Activated naive CD8-positive, alpha-beta T cell treated with anti-CD3 and anti-CD28 coated beads, Interleukin-2, amount 10 ng/mL, durations not matched to agents 7 days and 5 days (primary cell): Measurements from ENCODE around the gene PCTP. TPM values are rescaled to one million over a fixed set of nuclear protein-coding genes. Genes with fewer than 3 reads are reported as not detected.
A peak's percentile ranks its signal among the peaks of the same experiment; 100 is the strongest.

ENCODE experiments used
- ATAC-seq: fragments of 150-1000 bp; cut with Tn5 transposase; one replicate; pipeline ENCODE4 v1.10.0; 2021; ENCODE audit warnings: low read depth, moderate library complexity
- POLR2A ChIA-PET: fragments of 350-600 bp; sonication (Branson Sonifier 250); formaldehyde crosslinking; loops from one replicate; lab custom pipeline; 2021; ENCODE audit warnings: antibody characterized with exemption; lab: Charles Lee
- DNase-seq: peaks from one replicate; pipeline ENCODE4 v3.0.0; 2021
- H3K27ac Mint-ChIP-seq: one replicate; pipeline ENCODE4 v1.8.0; 2022; ENCODE audit warnings: mild to moderate bottlenecking, mixed read lengths
- H3K27me3 Mint-ChIP-seq: one replicate; pipeline ENCODE4 v1.8.0; 2022; ENCODE audit warnings: mild to moderate bottlenecking, moderate library complexity, mixed read lengths
- H3K36me3 Mint-ChIP-seq: one replicate; pipeline ENCODE4 v1.8.0; 2021; ENCODE audit warnings: mild to moderate bottlenecking, mixed read lengths
- H3K4me1 Mint-ChIP-seq: one replicate; pipeline ENCODE4 v1.8.0; 2021; ENCODE audit warnings: mixed read lengths
- H3K4me3 Mint-ChIP-seq: one replicate; pipeline ENCODE4 v1.8.0; 2022; ENCODE audit warnings: mild to moderate bottlenecking, moderate library complexity, mixed read lengths
- H3K9me3 Mint-ChIP-seq: one replicate; pipeline ENCODE4 v1.8.0; 2021; ENCODE audit warnings: mixed read lengths
- total RNA-seq, 2 experiments: library from RNA; stranded (reverse); gene quantifications; one replicate each; pipeline ENCODE4 v1.2.3, GENCODE V29; 2021

PCTP gene
- 1 to 10 TPM; 7.1 to 8.0 TPM for total RNA-seq

GRCh38 chr17:55750750-55751657 lies at the start of gene PCTP:
TSS of gene PCTP (plus strand) at chr17:55751051. CDS start at chr17:55751104, 53 bp downstream.
- Mint-ChIP-seq H3K36me3 (peaks cover 5% of the 10 kb centered on the region), H3K27ac (peak within 1 kb of the TSS; percentile 74), H3K4me3 (peak within 1 kb of the TSS; percentile 85), H3K27me3 (peaks cover 21% of the 10 kb centered on the region), H3K4me1 (peaks cover 15% of the 10 kb centered on the region), H3K9me3 (no peaks in the 10 kb centered on the region)
- DNase-seq (peak; percentile 88), ATAC-seq (peak; percentile 98)
- POLR2A ChIA-PET = no interaction called here

GRCh38 chr17:55702150-55702549 lies 48.7 kb upstream of the PCTP start:
- H3K9me3 Mint-ChIP-seq = no peaks in the 10 kb centered on the region
- no peak overlapping the region for H3K4me3 Mint-ChIP-seq
- DNase-seq = no peak
- H3K27me3 Mint-ChIP-seq = peaks cover 19% of the 10 kb centered on the region
- no peak overlapping the region for H3K27ac Mint-ChIP-seq
- no peak for ATAC-seq
- H3K36me3 Mint-ChIP-seq = no peaks in the 10 kb centered on the region
- no peaks in the 10 kb centered on the region for H3K4me1 Mint-ChIP-seq
- POLR2A ChIA-PET = no interaction called here

GRCh38 chr17:55704401-55704800 lies 46.5 kb upstream of the PCTP start:
- H3K4me1 Mint-ChIP-seq = no peaks in the 10 kb centered on the region
- no peak for ATAC-seq

GRCh38 chr17:55705847-55706246 lies 45.0 kb upstream of the PCTP start:
- POLR2A ChIA-PET = no interaction called here
- ATAC-seq = no peak

More at GRCh38 chr17:55704401-55704800, 46.5 kb upstream of the PCTP start:
- DNase-seq = no peak
- Mint-ChIP-seq H3K4me3 (no peak overlapping the region), H3K36me3 (no peaks in the 10 kb centered on the region), H3K27ac (no peak overlapping the region), H3K9me3 (no peaks in the 10 kb centered on the region), H3K27me3 (peaks cover 23% of the 10 kb centered on the region)
- POLR2A ChIA-PET = no interaction called here

GRCh38 chr17:55706808-55707773 lies 43.8 kb upstream of the PCTP start:
- H3K4me1 Mint-ChIP-seq = no peaks in the 10 kb centered on the region
- H3K4me3 Mint-ChIP-seq = no peak overlapping the region
- no peaks in the 10 kb centered on the region for H3K36me3 Mint-ChIP-seq
- POLR2A ChIA-PET = no interaction called here
- no peak for ATAC-seq
- H3K27ac Mint-ChIP-seq = no peak overlapping the region
- no peaks in the 10 kb centered on the region for H3K9me3 Mint-ChIP-seq
- DNase-seq = no peak
- H3K27me3 Mint-ChIP-seq = peaks cover 16% of the 10 kb centered on the region

More at GRCh38 chr17:55705847-55706246, 45.0 kb upstream of the PCTP start:
- H3K9me3 Mint-ChIP-seq = no peaks in the 10 kb centered on the region
- no peak for DNase-seq
- no peaks in the 10 kb centered on the region for H3K4me1 Mint-ChIP-seq
- H3K36me3 Mint-ChIP-seq = no peaks in the 10 kb centered on the region
- peaks cover 23% of the 10 kb centered on the region for H3K27me3 Mint-ChIP-seq
- no peak overlapping the region for H3K4me3 Mint-ChIP-seq
- H3K27ac Mint-ChIP-seq = no peak overlapping the region

- ATAC-seq (no peak), DNase-seq (no peak)
- H3K9me3 Mint-ChIP-seq = no peaks in the 10 kb centered on the region
- POLR2A ChIA-PET = no interaction called here
- no peaks in the 10 kb centered on the region for H3K36me3 Mint-ChIP-seq
- H3K27me3 Mint-ChIP-seq = peaks cover 16% of the 10 kb centered on the region
- H3K4me1 Mint-ChIP-seq = no peaks in the 10 kb centered on the region
- no peak overlapping the region for H3K27ac Mint-ChIP-seq
- no peak overlapping the region for H3K4me3 Mint-ChIP-seq
These were observed 42.5 kb upstream of the PCTP start for GRCh38 chr17:55708175-55708974.

GRCh38 chr17:55709440-55709839 lies 41.4 kb upstream of the PCTP start:
- no peak overlapping the region for H3K27ac Mint-ChIP-seq
- no peaks in the 10 kb centered on the region for H3K4me1 Mint-ChIP-seq
- H3K4me3 Mint-ChIP-seq = no peak overlapping the region
- peaks cover 14% of the 10 kb centered on the region for H3K27me3 Mint-ChIP-seq
- no peaks in the 10 kb centered on the region for H3K9me3 Mint-ChIP-seq
- DNase-seq (no peak), ATAC-seq (no peak)
- POLR2A ChIA-PET = no interaction called here
- no peaks in the 10 kb centered on the region for H3K36me3 Mint-ChIP-seq

GRCh38 chr17:55709984-55710383 lies 40.9 kb upstream of the PCTP start:
- H3K4me1 Mint-ChIP-seq = no peaks in the 10 kb centered on the region
- no peaks in the 10 kb centered on the region for H3K36me3 Mint-ChIP-seq
- DNase-seq (no peak), ATAC-seq (no peak)
- no peak overlapping the region for H3K27ac Mint-ChIP-seq
- H3K9me3 Mint-ChIP-seq = no peaks in the 10 kb centered on the region
- peaks cover 12% of the 10 kb centered on the region for H3K27me3 Mint-ChIP-seq
- no peak overlapping the region for H3K4me3 Mint-ChIP-seq
- POLR2A ChIA-PET = no interaction called here

GRCh38 chr17:55710410-55710809 lies 40.4 kb upstream of the PCTP start:
- H3K27me3 Mint-ChIP-seq = peaks cover 12% of the 10 kb centered on the region

GRCh38 chr17:55710829-55711496 lies 39.9 kb upstream of the PCTP start:
- no peak overlapping the region for H3K4me3 Mint-ChIP-seq
- H3K36me3 Mint-ChIP-seq = no peaks in the 10 kb centered on the region
- DNase-seq = no peak
- H3K4me1 Mint-ChIP-seq = no peaks in the 10 kb centered on the region
- no peaks in the 10 kb centered on the region for H3K9me3 Mint-ChIP-seq
- H3K27me3 Mint-ChIP-seq = peaks cover 9% of the 10 kb centered on the region
- no peak for ATAC-seq
- POLR2A ChIA-PET = no interaction called here
- no peak overlapping the region for H3K27ac Mint-ChIP-seq

More at GRCh38 chr17:55710410-55710809, 40.4 kb upstream of the PCTP start:
- Mint-ChIP-seq H3K9me3 (no peaks in the 10 kb centered on the region), H3K27ac (no peak overlapping the region), H3K36me3 (no peaks in the 10 kb centered on the region), H3K4me3 (no peak overlapping the region), H3K4me1 (no peaks in the 10 kb centered on the region)
- POLR2A ChIA-PET = no interaction called here
- DNase-seq = no peak
- ATAC-seq = no peak

- no peak for ATAC-seq
- no peak for DNase-seq
- Mint-ChIP-seq H3K4me3 (no peak overlapping the region), H3K36me3 (no peaks in the 10 kb centered on the region), H3K9me3 (no peaks in the 10 kb centered on the region), H3K4me1 (no peaks in the 10 kb centered on the region), H3K27me3 (peaks cover 16% of the 10 kb centered on the region), H3K27ac (no peak overlapping the region)
- POLR2A ChIA-PET = no interaction called here
These were observed 33.4 kb upstream of the PCTP start for GRCh38 chr17:55717432-55717831.

- no peak overlapping the region for H3K4me3 Mint-ChIP-seq
- H3K27ac Mint-ChIP-seq = no peak overlapping the region
- no peaks in the 10 kb centered on the region for H3K36me3 Mint-ChIP-seq
- ATAC-seq (no peak), DNase-seq (peak; percentile 49)
- no peaks in the 10 kb centered on the region for H3K9me3 Mint-ChIP-seq
- no peaks in the 10 kb centered on the region for H3K4me1 Mint-ChIP-seq
- POLR2A ChIA-PET = no interaction called here
- H3K27me3 Mint-ChIP-seq = peaks cover 23% of the 10 kb centered on the region
These were observed 32.7 kb upstream of the PCTP start for GRCh38 chr17:55717898-55718735.
